CD4-positive, alpha-beta T cell treated with Interleukin-15 for 4 hours (primary cell): ENCODE data around the gene FIG4.
"Not testable (repeated sequence)": the region's sequence is repeated elsewhere in the genome, so short reads cannot be mapped to it uniquely, and the experiment has no call there.

ENCODE experiments used
- DNase-seq: peaks from one replicate; pipeline ENCODE4 v3.0.0-alpha.2; 2020; ENCODE audit warnings: low spot score

The FIG4 gene

DNA sequence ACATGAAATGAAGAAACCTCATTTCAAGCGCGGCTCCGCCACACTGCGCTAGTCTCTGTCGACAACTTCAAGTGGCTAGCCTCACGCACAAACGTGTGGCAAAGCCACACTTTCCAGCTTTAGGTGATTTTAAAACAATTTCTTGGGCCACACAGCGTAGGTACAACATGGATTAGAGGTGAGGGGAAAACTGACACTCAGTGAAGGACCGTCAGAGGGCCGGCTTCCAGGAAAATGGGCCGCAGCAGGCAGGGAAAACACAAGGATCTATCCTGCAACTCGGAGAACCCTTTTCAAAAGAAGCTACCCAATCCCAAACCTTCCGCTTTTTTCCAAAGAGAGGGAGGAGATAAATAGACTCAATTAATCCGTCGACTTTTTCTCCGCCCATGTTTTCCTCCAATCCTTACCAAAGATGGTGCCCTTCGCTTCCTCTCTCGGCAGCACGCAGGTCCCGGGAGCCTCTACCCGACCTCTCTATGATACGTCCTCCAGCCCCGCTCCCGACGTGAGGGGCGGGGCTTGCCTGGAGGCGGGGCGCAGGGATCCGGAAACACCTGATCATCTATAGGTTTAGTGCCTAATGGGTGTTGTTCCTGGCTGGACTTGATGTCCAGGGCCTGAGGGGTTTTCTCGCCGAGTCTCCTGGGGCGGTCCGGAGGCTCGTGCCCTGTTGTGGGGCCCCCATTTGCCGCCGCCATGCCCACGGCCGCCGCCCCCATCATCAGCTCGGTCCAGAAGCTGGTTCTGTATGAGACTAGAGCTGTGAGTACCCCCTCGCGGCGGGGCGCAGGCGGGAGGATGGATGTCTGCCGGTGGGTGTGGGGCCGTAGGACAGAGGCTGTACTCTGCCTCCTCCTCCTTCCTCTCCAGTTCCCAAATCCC lies at the start of gene FIG4, which contains the start of gene AK9:
TSS of gene FIG4 (plus strand) at position 560 of the 885 bp plus-strand sequence. CDS start at position 700, 140 bp downstream.
TSS of gene AK9 (minus strand) at position 466 of the 885 bp plus-strand sequence. CDS start 15,457 bp downstream, outside the sequence.
- peak; percentile 90 for DNase-seq

DNA sequence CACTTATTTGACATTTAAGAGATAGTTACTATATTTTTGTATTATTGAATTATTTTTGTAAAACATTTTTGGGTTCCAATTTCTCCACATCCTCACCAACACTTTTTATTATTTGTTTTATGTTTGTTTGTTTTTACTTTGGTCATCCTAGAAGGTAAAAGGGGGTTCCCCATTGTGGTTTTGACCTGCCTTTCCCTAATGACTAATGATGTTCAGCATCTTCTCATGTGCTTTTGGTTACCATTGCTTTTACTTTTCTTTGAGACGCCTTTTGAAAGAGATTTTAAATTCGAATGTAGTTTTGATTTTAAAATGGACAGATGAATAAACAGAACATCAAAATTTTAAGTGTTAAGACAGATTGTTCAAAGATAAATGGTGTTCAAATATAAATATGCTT lies 47.0 kb upstream of the FIG4 start:
- no peak for DNase-seq

DNA sequence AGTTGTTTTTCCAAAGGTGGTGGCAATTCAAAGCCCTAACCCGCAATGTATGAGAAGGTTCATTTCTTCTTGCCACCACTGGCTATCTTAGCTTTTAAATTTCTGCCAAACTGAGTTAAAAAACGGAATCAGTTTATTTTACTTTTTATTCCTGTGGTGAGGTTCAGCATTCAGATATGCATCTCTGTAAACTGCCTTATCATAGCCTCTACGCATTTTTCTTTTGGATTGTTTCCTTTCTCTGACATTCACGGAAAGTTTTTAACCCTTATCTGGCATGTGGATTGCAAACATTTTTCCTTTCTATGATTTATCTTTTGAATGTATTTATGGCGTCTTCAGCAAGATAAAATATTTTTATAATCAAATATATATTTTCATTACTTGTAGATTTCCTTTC lies 37.8 kb upstream of the FIG4 start:
- DNase-seq: no peak

DNA sequence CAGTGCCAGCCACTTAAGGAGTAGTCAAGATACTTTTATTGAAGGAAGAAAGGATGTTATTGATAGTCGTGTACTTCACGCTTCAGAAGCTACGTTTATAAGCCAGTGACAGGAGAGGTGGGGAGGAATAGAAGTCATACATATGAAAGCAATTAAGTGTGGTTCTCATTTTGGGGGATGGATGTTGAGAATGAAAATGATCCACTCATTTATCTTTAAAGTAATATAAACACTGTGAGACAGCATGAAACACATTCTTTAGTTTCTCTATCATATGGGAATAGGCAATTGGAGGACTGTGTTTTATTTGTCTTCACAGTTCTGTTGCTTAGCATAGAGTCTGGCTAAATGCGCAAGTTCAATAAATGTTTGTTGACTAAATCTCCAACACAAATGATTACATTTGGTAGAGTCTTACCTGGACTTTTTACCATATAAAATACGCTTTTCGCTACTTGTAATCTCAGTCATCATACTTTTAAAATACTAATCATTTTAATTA lies 35.3 kb upstream of the FIG4 start:
- DNase-seq: no peak

DNA sequence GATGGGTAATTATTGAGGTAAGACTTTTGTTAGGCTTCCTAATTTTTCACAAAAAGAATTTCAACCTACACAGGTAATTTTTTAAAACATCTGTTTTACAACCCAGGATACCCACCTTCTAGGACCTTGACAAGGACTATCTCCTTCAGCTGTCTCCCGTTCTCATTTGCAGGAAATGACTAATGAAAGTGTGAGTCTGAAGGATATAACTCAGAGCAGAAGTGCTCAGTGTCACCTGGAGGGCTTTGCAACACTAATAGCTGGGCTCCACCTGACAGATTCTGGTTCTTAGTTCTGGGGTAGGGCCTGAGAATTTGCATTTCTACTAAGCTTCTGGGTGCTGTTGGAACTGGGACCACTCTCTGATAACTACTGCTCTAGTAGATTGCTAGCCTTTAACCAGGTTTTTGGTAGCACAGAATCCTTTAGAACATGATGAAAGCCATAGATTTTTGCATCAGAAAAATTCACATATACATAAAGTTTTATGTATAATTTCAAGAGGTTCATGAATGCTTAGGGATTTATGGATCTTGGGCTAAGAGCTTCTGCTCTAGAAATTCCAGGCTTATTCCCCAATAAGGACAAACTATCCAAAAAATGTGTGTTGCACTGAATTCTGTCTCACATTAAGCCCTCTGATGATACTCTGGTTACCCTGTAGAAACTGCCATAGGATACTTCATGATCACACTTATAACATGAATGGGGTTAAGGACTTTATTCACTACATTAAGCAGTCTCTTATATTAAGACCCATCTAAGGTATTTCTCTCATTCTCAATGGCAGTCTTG lies 30.4 kb upstream of the FIG4 start:
- no peak for DNase-seq

DNA sequence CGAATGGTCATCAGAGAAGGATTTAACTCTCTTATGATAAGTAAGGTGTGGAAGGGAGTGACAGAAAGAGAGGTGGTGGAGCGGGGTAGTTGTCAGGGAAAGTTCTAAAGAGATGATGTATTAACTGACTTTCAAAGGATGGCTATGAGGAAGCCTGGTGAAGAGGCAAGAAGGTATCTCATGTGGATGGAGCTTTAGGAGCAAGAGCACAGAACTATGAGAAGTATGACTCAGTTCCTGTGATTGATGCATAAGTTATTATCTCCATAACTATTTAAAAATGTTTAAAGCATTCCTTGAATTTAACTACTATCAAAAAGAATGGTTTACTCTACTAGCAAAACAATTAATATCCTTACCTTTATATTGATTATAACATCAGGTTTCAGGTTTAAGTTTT lies 28.9 kb upstream of the FIG4 start:
- no peak for DNase-seq

DNA sequence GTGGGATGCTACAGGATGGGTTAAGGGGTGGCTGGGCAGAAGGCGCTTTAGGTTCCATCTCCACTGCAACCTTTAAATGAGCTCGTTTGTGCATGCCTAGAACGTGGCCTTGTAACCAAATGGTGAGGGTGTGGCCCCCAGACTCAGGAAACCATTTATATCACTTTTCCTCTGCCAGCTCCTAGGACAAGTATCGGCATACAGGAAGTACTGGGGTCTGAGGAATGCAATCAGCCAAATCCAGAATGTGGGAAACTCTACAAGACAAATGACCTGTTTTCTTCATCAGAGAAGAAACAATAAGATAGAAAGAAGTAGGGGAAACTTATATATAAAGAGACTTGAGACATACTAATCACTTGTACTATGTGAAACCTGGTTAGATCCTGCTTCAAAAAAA lies 21.3 kb upstream of the FIG4 start:
- DNase-seq: no peak

DNA sequence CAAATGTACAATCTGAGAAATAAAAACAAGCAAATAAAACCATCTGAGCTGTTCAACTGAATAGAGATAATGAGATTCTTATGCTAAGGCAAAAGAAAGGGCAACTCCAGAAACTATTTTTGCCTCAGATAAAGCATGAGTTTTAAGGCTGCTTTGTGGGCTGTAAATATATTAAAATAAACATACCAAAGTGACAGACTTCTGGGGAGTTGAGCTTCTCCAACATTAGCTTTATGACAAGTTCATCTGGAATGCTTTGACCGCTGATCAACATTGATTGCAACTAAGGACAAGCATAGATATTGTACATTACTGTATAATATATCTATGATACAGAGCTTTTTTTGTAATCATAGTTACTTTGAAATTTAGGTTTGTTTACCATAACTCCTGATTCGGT lies 19.4 kb upstream of the FIG4 start:
- no peak for DNase-seq

DNA sequence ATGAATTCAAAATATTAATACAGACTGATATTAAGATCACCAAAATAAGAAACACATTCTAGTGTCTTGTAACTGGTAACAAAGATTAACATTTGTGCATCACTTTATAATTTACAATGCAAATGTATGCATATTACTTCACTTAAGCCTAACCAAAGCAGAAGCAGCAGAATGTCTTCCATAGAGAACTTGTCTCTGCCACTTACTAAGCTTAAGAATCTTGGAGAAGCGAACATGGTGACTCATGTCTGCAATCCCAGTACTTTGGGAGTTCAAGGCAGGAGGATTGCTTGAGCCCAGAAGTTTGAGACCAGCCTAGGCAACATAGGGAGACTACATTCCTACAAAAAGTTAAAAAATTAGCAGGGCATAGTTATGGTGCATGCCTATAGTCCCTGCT lies 18.9 kb upstream of the FIG4 start:
- no peak for DNase-seq

DNA sequence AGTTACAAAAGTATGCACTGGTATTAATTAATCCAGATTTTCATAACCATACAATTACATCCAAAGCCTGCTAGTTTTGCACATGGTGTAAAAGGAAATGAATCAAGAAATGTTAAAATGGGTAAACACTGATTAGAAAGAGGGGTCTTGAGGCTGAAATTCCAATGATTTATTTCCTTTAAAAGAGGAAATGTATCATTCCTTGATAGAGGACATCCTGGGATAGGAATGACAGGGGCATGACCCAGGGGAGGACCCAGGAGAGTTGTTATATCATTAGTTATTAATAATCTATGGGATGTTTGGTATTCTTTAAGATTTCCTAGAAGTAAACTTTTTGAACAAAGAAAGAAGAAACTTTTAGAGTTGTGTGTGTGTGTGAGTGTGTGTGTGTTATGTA lies 18.3 kb upstream of the FIG4 start:
- DNase-seq: no peak

DNA sequence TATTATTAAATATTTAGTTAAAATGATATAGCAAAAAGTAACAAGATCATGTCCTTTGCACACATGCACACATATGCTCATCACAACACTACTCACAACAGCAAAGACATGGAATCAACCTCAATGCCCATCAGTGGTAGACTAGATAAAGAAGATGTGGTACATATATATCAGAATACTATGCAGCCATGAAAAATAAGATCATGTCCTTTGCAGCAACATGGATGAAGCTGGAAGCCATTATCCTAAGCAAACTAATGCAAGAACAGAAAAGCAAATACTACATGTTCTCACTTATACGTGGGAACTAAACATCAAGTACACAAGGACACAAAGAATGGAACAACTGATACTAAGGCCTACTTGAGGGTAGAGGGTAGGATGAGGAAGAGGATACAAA lies 14.4 kb upstream of the FIG4 start:
- DNase-seq: no peak

DNA sequence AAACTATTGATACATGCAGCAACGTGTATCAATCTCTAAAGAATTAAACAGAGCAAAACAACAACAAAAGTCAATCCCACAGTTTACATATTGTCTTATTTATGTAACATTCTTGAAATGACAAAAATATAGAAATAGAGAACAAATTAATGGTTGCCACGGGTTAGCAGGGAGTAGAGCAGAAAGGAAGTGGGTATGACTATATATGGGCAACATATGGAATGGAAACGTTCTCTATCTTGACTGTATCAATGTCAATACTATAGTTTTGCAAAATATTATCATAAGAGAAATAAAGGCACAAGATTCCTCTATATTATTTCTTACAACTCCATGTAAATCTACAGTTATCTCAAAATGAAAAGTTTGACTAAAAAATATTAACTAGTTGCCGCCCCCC lies 12.9 kb upstream of the FIG4 start:
- no peak for DNase-seq

DNA sequence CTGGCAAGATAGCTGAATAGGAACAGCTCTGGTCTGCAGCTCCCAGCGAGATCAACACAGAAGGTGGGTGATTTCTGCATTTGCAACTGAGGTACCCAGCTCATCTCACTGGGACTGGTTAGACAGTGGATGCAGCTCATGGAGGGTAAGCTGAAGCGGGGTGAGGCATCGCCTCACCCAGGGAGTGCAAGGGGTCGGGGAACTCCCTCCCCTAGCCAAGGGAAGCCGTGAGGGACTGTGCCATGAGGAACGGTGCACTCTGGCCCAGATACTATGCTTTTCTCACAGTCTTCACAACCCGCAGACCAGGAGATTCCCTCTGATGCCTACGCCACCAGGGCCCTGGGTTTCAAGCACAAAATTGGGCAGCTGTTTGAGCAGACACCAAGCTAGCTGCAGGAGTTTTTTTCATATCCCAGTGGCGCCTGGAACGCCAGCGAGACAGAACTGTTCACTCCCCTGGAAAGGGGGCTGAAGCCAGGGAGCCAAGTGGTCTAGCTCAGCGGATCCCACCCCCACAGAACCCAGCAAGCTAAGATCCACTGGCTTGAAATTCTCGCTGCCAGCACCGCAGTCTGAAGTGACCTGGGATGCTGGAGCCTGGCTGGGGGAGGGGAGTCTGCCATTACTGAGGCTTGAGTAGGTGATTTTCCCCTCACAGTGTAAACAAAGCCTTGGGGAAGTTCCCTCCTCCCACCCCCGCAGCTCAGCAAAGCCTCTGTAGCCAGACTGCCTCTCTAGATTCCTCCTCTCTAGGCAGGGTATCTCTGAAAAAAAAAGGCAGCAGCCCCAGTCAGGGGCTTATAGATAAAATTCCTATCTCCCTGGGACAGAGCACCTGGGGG lies 12.2 kb upstream of the FIG4 start:
- DNase-seq: not testable (repeated sequence)

DNA sequence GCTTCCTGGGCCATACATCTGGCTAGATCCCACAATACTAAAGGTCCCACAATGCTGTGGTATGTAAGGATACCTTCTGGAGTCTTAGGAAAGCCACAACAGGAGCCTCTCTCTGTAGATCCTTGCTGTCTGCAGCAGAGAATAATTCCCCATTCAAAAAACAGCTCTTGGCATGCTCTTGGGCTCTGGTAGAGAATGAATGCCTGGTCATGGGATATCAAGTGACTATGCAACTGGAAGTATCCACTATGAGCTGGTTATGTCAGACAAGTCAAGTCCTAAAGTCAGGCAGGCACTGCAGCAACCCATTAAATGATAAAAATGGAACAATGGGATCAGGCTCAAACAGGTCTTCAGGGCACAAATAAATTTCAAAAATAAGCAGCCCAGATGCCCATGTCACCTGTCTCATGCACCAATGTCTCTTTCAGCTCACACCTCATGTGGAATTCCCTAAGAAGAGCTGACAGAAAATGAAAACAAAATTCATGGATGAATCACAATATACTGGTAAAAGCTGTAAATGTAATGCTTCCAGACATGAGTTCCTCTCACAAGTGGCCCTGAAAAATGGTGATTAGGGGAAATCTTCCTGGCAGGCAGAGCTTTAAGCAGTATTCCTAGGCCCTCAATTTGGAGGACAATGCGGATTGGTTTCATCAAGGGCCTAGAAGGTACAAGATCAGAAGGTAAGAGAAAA lies 4.4 kb upstream of the FIG4 start:
- no peak for DNase-seq

DNA sequence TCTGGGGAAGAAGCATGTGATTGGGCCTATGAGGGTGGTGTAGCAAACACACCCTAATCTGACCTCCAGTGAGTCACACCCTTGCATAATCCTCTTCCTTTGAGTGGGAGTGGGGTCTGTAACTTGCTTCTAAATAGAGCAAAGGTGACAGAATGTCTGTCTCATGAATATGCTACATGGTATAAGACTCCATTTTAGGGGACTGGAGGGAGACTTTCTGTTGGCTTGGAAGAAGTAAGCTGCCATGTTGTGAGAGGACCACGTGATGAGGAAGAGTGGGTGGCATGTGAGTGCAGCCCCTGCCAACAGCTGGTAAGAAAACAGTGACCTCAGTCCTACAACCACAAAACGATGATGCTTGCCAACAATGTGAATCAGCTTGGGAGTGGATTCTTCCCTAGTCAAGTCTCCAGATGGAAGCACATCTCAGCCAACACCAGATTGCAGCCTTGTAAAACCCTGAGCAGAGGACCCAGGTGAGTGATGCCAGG lies 3.8 kb upstream of the FIG4 start:
- DNase-seq: no peak

DNA sequence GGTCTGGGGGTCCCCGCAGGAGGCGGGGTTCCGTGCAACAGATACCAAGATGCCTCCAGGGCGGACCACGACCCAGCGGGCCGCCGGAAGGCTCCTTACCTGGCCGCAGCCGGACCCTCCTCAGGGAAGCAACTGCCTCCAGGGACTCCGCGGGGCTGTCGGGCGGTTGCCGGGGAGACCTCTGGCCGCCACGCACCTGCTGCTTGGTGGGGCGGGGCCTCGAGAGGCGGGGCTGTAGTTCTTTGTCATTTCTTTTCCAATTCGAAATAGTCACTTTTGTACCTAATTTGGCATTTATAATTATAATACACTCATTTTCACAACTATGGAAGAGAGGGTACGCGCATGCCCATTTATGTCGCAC lies 741 bp upstream of the FIG4 start:
- DNase-seq: peak; percentile 51

DNA sequence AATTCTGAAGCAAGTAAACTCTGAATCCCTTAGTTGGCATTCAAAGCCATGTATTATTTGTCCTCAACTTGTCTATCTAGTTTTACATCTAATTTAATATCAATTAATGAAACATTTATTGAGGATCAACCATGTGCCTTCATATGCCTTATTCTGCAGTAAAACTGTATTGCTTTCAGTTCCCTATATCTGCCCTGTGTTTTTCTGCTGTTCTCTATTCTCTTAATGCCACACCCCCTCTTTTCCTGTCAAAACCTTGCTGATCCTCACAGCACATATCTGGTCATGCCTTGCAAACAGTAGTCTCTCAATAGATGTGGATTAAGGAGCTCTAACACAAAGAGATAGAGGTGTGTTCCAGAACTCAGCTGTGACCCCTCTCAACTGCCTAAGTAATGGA lies 2.0 kb downstream of the FIG4 start:
- DNase-seq: no peak

DNA sequence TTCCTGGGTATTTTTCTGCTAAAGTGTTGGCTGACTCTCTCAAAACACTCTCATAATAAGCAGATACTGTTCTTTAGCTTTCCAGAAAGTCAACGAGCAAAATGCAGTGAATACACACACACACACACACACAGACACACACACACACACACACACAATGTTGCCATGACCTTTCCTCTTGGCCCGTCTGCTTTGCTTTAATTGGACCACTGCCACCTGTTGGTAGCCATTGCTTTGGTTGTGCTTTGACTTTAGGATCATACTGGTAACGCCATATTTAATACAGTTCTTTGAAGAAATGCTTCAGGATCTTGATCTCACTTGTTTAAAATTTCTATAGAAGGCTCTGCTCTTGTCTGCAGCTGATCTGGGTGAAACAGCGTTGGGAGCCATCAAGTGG lies 4.4 kb downstream of the FIG4 start:
- no peak for DNase-seq

DNA sequence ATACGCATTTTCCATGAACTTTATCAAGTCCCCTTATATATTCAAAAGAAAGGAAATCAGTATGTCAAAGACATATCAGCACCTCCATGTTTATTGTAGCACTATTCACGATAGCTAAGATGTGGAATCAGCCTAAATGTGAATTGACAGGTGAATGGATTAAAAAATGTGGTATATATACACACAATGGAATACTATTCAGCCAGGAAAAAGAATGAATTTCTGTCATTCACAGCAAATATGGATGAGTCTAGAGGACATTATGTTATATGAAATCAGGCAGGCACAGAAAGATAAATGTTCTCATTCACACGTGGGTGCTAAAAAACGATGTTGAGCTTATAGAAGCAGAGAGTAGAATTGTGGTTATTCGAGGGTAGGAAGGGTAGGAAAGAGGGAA lies 5.3 kb downstream of the FIG4 start:
- no peak for DNase-seq

DNA sequence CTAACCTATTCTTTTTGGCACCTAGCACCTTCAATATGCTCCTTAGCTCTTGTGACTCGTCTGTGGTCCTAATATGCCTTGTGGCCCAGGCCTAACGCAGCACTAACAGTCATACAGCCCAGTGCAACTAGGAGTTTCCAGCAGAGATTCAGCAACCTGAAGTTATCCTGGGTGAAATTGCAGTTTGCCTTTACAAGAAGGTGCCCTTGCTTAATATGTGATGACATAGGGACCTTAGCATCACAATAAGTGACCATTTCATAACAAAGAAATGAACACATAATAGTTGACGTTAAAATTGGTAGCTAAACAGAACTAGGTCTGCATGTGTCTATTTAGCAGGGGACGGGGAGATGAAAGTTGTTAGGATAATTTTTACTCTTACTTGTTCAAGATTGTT lies 10.1 kb downstream of the FIG4 start:
- no peak for DNase-seq

DNA sequence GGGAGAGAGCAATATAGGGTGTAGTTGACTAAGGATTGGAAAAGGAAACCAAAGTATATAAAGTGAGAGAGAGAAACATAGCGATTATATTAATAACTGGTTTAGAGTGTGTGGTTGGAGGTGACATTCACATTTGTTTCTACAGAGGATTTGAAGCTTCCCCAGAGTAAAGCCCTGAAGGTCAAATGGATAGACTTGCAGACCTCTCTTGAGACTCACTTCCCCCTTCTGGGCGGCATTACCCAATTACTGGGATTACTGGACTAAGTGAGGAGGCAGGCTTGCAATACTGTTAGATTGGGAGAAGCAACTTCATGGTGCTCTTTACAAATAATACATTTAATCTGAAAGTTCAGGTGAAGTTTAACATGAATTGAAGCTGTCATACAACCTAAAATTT lies 10.7 kb downstream of the FIG4 start:
- no peak for DNase-seq
